Spinal cord (tissue), 10 donors: ENCODE results near the gene TAF11L6. TPM values are rescaled to one million over a fixed set of nuclear protein-coding genes. Genes with fewer than 3 reads are reported as not detected.
"Not testable (repeated sequence)": the region's sequence is repeated elsewhere in the genome, so short reads cannot be mapped to it uniquely, and the experiment has no call there.

Experiments
- DNase-seq, 6 donors: peaks; one replicate each; pipeline versions ENCODE4 v3.0.0 to v3.0.0-alpha.2; 2013 to 2015; ENCODE audit warnings: low spot score in 6 of 6, low read depth in 4 of 6
- H3K27ac ChIP-seq: one replicate; pipeline ENCODE4 v1.5.1; 2013; ENCODE audit warnings: low read depth, low read length, control low read depth
- H3K27me3 ChIP-seq: one replicate; pipeline ENCODE4 v1.6.1; 2013; ENCODE audit warnings: low read length; ENCODE audit not compliant: control insufficient read depth, insufficient read depth
- H3K36me3 ChIP-seq: one replicate; pipeline ENCODE4 v1.6.1; 2013; ENCODE audit warnings: low read length; ENCODE audit not compliant: control insufficient read depth, insufficient read depth
- H3K4me1 ChIP-seq: one replicate; pipeline ENCODE4 v1.6.1; 2013; ENCODE audit warnings: low read length; ENCODE audit not compliant: control insufficient read depth, insufficient read depth
- H3K4me3 ChIP-seq: one replicate; pipeline ENCODE4 v1.5.1; 2013; ENCODE audit warnings: low read depth, low read length, control low read depth
- H3K9me3 ChIP-seq: one replicate; pipeline ENCODE4 v1.6.1; 2013; ENCODE audit warnings: low read length; ENCODE audit not compliant: control insufficient read depth, insufficient read depth
- WGBS: methylation state at CpG from one replicate; pipeline ENCODE4 v1.1.5; 2013; ENCODE audit warnings: missing lambda C conversion rate; ENCODE audit not compliant: insufficient coverage; 5-methylcytosine and 5-hydroxymethylcytosine counted together
- long read RNA-seq, 4 donors: transcript quantifications; one replicate each; lab custom pipeline, GENCODE V29; 2026
- polyA plus RNA-seq, 2 donors: library from polyadenylated mRNA; unstranded; fragments of 120-200 nt; gene quantifications; one replicate each; pipeline ENCODE4 v1.2.1, GENCODE V29; 2013; ENCODE audit not compliant: insufficient read length in 2 of 2
- total RNA-seq, 2 donors: library from RNA; depleted of rRNA in 1 of 2; stranded (reverse); fragments of 120-200 nt in 1 of 2; fragments of >200 nt in 1 of 2; gene quantifications; one replicate each; pipeline versions ENCODE4 v1.2.3 to v1.2.4, GENCODE V29; 2013 to 2014
- donor health status: healthy.

Gene TAF11L6
- not detected for total RNA-seq
- polyA plus RNA-seq, result not detected
- long read RNA-seq, donor 1, result 0 reads
- long read RNA-seq, donor 2, result 0 reads
- long read RNA-seq, donor 3, result 0 reads
- long read RNA-seq, donor 4, result 0 reads

DNA sequence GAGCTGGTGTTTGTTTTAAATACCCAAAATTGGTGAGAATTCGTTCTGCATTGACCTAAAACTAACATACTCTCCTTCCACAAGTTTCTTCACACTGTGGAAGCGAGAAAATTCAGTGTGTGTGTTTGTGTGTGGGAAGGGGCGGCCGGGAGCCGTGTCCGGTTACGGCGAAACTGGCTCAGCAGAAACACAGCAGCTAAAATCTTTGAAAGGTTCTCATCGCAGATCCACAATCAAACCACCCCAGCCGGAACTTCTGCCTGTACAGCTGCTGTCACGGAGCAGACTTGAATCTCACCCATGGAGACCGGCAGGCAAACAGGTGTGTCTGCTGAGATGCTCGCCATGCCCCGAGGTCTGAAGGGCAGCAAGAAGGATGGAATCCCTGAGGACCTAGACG, at the start of gene TAF11L6:
TAF11L6 (plus strand) TSS at position 301 of the 400 bp plus-strand sequence.
- H3K4me3 ChIP-seq, H3K9me3 ChIP-seq, DNase-seq, H3K27ac ChIP-seq, H3K36me3 ChIP-seq, H3K27me3 ChIP-seq, H3K4me1 ChIP-seq: not testable (repeated sequence)
- WGBS, result no CpG with 5 or more reads among the region's 15 CpGs

DNA sequence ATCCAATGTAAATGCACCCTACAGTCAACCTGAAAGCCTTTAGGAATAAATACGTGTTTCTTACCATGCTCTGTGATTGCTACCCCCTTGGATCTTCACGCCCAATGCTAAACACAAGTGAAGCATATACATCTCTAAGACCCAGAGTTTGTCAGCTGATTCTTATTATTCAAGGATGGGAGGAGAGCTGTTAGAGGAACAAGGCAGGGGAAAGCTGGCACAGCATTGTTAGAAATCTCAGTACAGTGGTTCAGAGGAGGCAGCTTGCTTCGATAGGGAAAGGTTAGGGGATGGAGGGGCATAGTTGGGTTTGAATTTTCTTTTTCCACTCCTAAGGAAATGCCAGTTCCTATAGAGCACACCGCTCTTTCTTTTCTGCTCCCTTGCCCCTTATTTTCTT, 47.1 kb upstream of the TAF11L6 start:
- Histone ChIP-seq H3K36me3 (no peaks in the 10 kb centered on the region), H3K27me3 (no peaks in the 10 kb centered on the region), H3K9me3 (no peaks in the 10 kb centered on the region), H3K4me3 (no peak overlapping the region), H3K4me1 (no peaks in the 10 kb centered on the region), H3K27ac (no peak overlapping the region)
- DNase-seq, result peak in 2 of 6 donors; percentile 4 to 36
- WGBS, result 60% methylated on average over 1 of the region's 4 CpGs

DNA sequence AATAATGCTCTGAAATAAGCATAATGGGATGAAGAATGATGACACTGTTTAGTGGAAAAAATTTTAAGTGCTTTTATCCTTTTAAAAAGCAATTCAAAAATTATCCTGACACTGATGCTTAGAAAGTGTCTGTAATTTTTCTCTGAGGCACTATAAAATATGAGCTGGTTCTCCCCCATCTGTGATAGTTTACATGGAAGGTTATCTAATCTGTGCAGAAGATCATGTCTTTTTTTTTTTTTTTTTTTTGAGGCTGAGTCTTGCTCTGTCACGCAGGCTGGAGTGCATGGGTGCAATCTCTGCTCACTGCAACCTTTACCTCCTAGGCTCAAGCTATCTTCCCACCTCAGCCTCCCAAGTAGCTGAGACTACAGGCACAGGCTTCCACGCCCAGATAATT, 45.7 kb upstream of the TAF11L6 start:
- no peaks in the 10 kb centered on the region for H3K27me3 ChIP-seq
- no peaks in the 10 kb centered on the region for H3K9me3 ChIP-seq
- no CpG with 5 or more reads among the region's 2 CpGs for WGBS
- H3K27ac ChIP-seq, result no peak overlapping the region
- no peak overlapping the region for H3K4me3 ChIP-seq
- no peaks in the 10 kb centered on the region for H3K4me1 ChIP-seq
- H3K36me3 ChIP-seq, result no peaks in the 10 kb centered on the region
- DNase-seq, result peak in 1 of 6 donors; percentile 32

DNA sequence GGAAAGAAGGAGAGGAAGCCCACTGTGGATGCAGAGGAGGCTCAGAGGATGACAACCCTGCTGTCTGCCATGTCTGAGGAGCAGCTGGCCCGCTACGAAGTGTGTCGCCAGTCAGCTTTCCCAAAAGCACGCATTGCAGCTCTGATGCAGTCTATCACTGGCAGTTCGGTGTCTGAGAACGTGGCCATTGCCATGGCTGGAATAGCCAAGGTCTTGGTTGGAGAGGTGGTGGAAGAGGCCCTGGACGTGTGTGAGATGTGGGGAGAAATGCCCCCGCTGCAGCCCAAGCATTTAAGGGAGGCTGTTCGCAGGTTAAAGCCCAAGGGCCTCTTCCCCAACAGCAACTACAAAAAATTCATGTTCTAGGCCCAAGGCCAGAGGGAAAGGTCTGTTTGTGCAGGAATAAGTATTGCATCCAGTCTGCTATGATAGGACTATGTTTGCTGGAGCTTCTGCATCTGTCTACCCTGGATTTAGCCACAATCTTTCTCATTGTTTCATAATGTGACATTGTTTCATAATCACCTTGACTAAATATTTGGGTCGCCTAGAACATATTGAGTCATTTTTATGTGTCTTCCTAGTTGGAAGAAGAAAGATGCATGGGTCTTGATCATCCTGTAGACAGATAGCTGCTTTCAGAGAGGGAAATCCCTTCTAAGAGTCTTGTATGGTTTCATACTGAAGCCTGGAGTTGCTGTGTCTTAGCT, 41.9 kb upstream of the TAF11L6 start:
- not testable (repeated sequence) for H3K4me1 ChIP-seq
- 93% methylated on average over 4 of the region's 10 CpGs for WGBS

DNA sequence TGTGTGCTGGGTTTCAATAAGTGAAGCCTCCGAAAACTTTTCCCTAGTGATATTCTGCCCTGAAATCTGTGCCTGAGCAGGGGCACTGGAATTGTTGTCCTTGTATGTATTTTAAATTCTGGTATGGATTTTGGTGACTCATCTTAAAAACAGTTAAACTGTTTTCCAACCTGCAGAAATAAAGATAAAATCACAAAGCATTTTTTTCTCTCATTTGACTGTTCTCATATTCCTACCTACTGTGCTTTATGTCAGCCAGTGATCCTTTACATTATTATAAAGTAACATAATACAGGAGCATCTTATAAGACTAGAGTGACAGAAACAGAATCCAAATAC, 41.3 kb upstream of the TAF11L6 start:
- no peaks in the 10 kb centered on the region for H3K9me3 ChIP-seq
- H3K27me3 ChIP-seq, result no peaks in the 10 kb centered on the region
- WGBS, result no CpG with 5 or more reads among the region's 1 CpG
- no peak for DNase-seq
- H3K36me3 ChIP-seq, result no peaks in the 10 kb centered on the region
- no peak overlapping the region for H3K27ac ChIP-seq
- H3K4me3 ChIP-seq, result no peak overlapping the region
- H3K4me1 ChIP-seq, result no peaks in the 10 kb centered on the region

More for the DNA sequence above, 41.9 kb upstream of the TAF11L6 start:
- not testable (repeated sequence) for H3K4me3 ChIP-seq, H3K9me3 ChIP-seq, H3K27ac ChIP-seq, H3K36me3 ChIP-seq, H3K27me3 ChIP-seq, DNase-seq

DNA sequence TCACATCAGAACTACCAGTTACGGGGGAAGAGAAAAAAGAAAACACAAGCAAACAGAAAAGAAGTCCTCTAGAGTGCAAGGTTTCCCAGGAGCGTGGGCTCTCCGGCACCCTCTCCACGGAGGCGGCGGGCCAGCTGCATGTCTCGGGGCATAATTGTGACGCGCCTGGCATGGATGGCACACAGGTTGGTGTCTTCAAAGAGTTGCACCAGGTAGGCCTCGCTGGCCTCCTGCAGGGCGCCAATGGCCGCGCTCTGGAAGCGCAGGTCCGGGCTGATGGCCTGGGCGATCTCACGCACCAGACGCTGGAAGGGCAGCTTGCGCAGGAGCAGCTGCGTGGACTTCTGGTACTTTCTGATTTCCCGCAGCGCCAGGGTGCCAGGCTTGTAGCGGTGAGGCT, 37.2 kb upstream of the TAF11L6 start:
- not testable (repeated sequence) for H3K27ac ChIP-seq, H3K4me3 ChIP-seq, H3K27me3 ChIP-seq, H3K9me3 ChIP-seq, DNase-seq, H3K36me3 ChIP-seq, H3K4me1 ChIP-seq
- WGBS, result over 99% methylated on average over 13 of the region's 23 CpGs

DNA sequence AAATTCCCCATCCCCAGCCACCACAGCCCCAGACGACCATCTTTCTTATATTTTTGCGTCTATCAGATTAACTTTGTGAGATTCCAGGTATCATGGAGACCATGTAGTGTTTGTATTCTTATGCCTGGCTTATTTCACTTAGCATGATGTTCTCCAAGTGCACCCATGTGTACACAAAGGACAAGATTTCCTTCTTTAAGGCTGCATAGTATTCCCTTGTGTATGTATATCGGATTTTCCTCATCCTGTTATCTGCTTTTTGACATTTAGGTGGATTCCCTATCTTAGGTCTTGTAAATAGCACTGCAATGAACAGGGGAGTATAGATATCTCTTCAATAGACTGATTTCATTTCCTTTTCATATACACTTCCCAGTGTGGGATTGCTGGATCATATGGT, 35.7 kb upstream of the TAF11L6 start:
- no CpG with 5 or more reads among the region's 3 CpGs for WGBS
- H3K9me3 ChIP-seq, result no peaks in the 10 kb centered on the region
- no peaks in the 10 kb centered on the region for H3K36me3 ChIP-seq
- H3K27me3 ChIP-seq, result no peaks in the 10 kb centered on the region
- H3K27ac ChIP-seq, result no peak overlapping the region
- H3K4me1 ChIP-seq, result no peaks in the 10 kb centered on the region
- H3K4me3 ChIP-seq, result no peak overlapping the region
- no peak for DNase-seq

DNA sequence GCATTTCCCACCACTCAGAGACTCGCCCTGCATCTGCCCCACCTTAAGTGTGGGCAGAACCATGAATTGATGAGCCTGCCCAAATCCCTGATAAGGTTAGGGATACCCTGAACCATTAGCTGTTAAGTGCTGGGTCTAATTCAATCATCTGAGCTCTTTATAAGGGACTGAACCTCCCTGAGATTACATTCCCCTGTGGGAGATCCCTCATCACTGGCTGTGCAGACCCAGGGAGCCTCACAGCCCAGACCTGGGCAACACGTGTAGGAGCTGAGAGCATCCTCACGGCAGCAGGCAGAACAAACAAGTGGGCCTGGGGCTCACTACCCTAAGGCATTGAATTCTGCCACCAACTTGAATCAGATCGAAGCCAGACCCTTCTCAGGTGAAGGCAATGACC, 31.0 kb upstream of the TAF11L6 start:
- no peaks in the 10 kb centered on the region for H3K36me3 ChIP-seq
- no peak overlapping the region for H3K27ac ChIP-seq
- no peaks in the 10 kb centered on the region for H3K9me3 ChIP-seq
- H3K27me3 ChIP-seq, result no peaks in the 10 kb centered on the region
- H3K4me1 ChIP-seq, result no peaks in the 10 kb centered on the region
- 68% methylated on average over 2 of the region's 4 CpGs for WGBS
- no peak overlapping the region for H3K4me3 ChIP-seq
- DNase-seq, result no peak

DNA sequence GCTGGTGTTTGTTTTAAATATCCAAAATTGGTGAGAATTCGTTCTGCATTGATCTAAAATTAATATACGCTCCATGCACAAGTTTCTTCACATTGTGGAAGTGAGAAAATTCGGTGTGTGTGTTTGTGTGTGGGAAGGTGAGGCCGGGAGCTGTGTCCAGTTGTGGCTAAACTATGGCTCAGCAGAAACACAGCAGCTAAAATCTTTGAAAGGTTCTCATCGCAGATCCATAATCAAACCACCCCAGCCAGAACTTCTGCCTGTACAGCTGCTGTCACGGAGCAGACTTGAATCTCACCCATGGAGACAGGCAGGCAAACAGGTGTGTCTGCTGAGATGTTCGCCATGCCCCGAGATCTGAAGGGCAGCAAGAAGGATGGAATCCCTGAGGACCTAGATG, 30.5 kb upstream of the TAF11L6 start, which contains the start of gene TAF11L2:
TAF11L2 (plus strand) TSS at position 301 of the 400 bp plus-strand sequence.
- not testable (repeated sequence) for H3K9me3 ChIP-seq, DNase-seq, H3K36me3 ChIP-seq, H3K4me1 ChIP-seq, H3K27me3 ChIP-seq, H3K4me3 ChIP-seq, H3K27ac ChIP-seq
- 100% methylated on average over 3 of the region's 8 CpGs for WGBS

DNA sequence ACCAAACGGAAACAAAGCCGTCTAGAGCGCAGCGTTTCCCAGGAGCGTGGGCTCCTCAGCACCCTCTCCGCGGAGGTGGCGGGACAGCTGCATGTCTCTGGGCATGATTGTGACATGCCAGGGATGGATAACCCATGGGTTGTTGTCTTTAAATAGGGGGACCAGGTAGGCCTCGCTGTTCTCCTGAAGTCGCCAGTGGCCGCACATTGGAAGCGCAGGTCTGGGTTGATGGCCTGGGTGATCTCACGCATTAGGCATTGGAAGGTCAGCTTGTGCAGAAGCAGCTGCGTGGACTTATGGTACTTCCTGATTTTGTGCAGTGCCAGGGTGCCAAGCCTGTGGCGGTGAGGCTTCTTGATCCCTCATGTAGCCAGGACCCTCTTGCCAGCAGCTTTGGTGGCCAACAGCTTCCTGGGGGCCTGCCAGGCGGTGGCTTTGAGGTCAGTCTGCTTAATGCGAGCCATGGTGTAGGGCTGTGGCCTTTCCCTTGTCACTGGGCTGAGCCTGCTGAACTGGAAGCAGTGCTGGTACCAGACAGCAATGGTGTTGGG, 16.6 kb upstream of the TAF11L6 start:
- H3K4me1 ChIP-seq, result no peaks in the 10 kb centered on the region
- no peak overlapping the region for H3K4me3 ChIP-seq
- no peaks in the 10 kb centered on the region for H3K9me3 ChIP-seq
- H3K36me3 ChIP-seq, result no peaks in the 10 kb centered on the region
- H3K27me3 ChIP-seq, result no peaks in the 10 kb centered on the region
- H3K27ac ChIP-seq, result no peak overlapping the region
- DNase-seq, result no peak
- 94% methylated on average over 17 of the region's 17 CpGs for WGBS
